ENCODE measurements around the gene UBE2E2.
"Not testable (repeated sequence)": the region's sequence is repeated elsewhere in the genome, so short reads cannot be mapped to it uniquely, and the experiment has no call there.

The UBE2E2 gene

DNA sequence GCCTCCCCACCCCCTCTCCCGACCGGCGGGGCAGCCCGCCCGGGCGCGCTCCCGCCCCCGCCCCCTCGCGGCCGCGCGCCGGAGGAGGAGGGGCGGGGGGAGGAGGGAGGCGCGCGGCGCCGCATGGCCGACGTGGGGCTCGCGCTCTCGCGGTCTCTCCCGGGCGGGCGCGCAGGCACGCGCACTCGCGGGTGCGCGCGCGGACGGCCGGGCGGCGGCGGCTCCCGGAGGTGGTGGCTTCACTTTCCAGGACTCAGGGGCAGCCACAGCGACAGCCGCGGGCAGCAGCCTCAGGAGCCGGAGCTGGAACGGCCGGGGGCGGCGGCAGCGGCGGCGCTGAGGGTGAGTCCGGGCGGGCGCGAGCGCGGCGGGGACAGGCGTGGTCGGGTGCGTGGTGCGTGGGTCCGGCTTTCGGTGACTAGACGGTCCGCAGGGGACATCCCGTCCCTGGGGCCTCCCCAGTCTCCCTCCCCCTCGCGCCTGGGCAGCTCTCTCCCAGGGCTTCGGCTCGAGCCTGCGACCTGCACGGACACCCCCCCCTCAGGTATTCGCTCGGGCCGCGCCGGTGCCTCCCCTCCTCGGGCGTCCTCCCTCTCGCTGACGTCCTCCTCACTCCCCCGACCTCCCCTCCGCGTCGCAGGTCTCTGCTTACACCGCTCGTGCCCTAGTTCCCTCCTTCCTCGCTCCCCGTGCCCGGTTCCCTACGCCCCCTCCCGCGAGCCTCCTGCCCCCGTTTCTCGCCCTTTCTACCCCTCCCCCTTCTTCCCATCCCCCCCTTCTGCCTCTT, at the start of gene UBE2E2:
UBE2E2 (plus strand) TSS at position 407 of the 787 bp plus-strand sequence.
- no peak for DNase-seq

DNA sequence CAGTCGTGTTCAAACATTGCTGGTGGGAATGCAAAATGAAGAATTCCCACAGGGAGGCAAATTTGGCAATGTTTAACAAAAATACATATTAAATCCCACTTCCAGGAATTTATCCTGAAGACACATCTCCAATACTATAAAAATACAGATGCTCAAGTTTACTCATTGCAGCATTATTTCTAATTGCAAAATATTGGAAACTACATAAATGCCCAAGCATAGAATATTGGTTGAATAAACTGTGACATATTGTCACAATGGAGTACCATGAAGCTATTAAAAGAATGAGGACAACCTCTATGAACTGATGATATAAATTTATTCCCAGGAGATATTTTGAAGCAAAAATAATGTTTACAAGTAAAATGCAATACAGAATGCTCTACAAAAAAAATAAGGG, 49.7 kb upstream of the UBE2E2 start:
- DNase-seq = no peak

DNA sequence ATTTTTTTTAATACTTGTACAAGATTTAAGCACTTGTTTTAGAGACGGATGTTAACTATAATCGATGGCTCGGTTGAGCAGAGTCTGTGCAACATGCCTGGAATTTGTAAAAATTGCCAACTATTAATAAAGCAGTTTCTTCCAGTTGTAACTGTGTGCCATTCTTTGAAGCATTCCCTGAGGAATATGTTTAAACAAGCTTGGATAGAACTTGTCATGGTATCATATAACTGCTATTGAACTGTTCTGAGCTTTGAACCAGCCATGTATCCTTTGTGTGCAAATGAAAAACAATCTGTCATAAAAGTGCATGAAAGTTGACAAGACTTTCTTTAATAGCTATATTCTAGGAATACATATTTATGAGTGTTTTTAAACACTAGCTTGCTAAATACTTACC, 45.8 kb upstream of the UBE2E2 start:
- DNase-seq = no peak

DNA sequence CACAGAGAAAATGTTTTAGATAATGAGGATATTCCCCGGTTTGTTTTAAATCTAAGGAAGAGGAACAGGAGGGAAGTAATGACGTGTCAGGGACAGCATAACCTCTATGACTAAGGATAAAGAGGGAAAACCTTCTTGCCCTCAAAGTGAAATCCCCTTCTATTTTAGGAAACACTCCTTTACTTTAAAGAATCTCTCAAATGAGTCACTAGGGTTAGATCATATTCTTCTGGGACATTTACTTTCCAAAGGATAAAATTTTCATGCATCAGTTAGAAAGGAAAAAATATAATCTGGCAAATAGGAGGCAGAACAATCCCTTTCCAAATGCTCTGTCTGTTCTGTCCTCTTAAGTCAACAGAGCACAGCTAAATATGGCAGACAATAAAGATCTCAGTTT, 43.2 kb upstream of the UBE2E2 start:
- DNase-seq = no peak

DNA sequence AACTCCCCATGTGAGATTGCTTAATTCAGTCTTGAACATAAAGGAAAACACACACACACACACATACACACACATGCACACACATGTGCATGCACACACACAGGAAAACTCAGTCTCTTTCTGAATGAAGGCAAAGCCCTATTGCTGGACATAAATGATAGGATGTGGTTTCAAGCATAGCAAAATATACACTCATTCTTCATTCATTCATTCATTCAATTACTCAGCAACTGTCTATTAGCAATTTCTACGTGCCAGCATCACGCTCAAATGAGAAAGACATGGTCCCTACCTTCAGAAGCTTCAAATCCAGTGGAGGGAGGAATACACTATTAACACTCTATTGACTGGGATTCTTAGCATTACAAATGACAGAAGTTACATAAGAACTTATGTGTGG, 41.8 kb upstream of the UBE2E2 start:
- no peak for DNase-seq

DNA sequence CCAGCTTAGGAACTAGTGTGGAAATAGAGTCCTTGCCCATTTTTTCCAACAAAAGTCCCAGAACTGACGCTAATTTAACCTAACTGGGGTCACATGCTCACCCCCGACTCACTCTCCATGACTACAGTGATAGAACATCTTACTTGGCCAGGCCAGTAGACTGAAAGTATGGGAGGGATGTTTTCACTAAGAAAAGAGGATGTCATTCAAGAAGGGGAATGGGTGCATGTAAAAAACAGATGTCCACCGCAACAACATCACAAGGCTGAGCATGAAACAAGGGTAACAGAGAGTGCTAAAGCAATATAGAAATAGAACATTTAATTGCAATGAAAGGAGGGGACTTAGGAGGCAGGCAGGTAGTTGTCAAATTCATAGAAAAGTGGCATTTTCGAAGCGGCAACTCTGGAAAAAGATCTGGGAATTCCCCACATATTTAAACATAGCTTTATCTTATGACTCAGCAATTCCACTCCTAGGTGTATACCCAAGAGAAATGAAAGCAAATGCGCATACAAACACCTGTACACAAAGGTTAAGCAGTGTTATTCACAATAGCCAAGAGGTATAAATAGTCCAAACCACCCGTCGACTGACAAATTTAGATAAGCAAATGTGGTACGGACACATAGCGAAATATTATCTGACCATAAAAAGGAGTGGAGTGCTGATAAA, 41.1 kb upstream of the UBE2E2 start:
- no peak for DNase-seq

DNA sequence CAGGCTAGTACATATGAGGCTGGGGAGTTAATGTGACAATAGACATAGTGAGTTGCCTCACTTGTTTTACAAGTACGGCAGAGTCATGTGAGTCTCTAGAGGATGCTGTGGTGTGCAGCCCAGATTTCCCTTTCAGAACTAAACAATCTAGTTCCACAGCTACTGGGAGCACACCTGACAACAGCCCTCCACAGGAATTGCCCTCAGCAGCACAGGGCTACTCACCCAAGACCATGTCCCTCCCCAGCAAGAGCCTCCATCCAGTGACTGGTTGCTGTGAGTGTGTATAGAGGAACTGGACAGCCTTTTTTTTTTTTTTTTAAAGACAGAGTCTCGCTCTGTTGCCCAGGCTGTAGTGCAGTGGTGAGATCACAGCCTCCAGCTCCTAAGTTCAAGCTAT, 40.2 kb upstream of the UBE2E2 start:
- no peak for DNase-seq

DNA sequence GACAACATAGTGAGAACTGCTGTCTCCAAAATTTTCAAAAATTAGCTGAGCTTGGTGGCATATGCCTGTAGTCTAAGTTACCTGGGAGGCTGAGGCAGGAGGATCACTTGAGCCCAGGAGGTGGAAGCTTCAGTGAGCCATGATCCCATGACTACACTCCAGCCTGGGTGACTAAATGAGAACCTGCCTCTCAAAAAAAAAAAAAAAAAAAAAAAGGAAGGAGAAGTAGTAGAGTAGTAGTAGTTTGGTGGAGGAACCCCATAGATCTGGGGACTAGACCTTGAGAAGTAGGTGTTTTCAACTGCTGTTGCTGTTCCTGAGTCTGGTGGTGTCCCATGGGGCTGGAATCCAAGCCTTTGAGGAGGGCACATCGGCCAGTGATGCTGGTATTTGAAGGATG, 38.4 kb upstream of the UBE2E2 start:
- no peak for DNase-seq

DNA sequence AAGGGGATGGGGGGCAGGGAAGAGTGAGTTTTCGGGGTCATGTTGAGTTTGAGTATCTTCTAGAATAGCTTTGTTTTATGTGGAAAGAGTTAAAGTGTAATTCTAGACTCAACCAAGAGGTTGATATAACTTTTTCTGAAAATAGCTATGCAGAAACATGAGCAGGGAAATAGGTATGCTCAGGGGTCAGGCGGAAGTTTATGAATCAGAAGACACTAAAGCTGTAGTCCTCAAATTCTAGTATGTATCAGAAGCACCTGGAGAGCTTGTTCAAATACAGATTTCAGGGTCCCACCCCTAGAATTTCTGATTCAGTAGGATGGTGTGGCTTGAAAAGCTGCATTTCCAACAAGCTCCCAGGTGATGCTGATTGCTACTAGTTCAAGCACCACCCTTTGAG, 37.6 kb upstream of the UBE2E2 start:
- no peak for DNase-seq

DNA sequence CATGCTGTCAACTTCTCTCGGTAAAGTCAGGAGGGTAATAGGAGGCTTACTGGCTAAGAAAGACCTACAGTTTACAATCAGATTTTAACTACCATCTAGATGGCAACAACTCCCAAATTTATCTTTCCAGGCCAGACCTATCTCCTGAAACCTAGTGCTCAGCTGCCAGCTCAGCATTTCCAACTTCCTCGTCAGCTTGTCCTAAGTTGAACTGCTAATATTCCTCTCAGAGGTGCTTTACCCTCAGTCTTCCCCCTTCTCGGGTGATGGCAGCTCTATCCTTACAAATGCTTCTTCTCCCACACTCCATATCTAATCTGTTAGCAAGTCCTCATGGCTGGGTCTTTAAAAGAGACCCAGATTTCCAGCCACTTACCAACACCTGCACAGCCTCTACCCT, 36.9 kb upstream of the UBE2E2 start:
- no peak for DNase-seq

DNA sequence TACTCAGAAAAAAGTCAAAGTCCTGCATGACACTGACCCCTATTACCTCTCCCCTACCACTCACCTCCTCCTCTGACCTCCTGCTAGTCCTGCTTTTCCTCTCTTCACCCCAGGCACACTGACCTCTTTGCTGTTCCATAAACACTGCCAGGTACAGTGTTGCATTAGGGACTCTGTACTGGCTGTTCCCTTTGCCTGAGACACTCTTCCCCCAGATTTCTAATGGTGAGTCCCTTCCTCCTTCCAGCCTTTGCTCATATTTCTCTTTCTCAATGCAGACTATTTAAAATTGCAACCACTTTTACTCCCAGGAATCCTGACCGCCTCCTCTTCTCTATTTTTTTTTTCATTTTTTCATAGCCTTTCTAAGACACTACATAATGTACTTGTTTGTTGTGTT, 36.3 kb upstream of the UBE2E2 start:
- no peak for DNase-seq

DNA sequence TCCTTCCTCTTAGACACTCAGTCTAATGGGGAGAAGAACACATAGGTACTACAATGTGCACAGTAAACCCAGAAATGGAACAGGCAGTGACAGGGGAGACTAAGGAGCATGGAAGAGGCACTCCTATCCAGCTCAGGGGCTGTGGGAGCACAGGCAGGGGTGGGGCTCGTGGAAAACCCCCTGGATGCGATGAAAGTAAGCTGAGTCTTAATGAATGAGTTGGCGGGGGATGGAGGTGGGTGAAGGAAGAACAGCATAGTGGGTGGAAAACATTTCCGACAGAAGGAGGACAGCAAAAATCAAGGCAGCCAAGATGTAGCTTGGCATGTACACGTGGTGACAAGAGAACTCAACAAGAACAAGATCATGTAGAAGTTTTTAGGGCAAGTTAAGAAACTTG, 33.6 kb upstream of the UBE2E2 start:
- DNase-seq = no peak

DNA sequence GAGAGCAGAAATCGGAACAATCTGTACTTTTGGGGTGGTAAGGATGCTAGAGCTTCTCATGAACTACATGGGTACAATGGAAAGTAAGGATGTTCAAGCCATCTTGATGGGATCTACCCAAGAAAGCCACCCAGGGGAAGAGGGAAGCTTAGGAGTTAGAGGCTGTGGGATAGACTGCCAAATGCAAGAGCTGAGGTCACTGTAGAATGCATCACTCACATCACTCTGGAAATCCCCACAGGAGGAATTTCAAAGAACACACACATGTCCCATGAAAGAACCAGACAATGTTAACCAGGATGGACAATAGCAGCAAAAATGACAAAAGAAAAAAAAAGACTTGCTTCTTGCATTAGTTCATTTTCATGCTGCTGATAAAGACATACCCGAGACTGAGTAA, 32.8 kb upstream of the UBE2E2 start:
- DNase-seq = no peak

DNA sequence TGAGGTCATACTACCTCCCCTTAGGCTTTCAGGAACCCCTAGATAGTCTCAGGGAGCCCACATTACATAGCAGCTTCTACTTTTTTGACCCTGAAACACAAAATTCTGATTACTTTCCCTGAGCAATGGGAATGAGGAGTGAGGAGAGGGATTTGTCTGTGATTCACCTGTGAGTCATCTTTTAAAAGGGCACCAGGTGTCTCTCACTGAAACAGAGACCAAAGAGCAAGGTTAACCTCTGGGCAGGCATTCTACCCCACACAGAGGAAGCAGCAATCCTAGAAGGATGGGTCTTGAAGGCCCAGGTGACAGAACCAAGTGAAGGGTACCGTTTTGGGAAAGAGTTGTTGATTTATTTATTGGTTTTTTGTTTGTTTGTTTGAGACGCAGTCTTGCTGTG, 31.1 kb upstream of the UBE2E2 start:
- DNase-seq = no peak

DNA sequence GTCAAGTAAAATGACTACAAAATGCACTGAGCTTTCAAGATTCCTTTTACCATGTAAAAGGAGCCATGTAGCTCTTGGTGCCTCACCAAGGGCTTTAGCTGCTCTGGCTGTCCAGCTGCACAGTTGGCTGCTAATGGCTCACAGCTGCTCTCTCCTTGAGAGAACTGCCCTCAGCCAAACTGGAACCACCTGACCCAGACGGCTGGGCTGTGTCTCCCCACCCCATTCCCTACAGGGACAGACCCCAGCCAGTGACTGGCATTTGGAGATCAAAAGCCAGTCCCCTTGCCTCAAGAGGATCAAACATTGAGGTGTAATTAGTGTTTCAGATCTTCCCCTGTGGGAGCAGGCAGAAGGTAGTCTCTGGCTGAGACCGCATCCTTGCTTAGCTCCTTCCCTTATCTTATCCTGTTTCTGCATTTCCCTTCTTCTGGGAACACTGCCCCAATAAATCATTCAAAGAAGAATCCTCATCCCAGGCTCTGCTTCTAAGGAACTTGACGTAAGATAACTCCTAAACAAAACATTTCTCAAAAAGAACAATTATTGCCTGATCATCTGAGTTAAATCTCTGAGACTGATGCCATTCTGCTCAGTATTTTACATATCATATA, 28.6 kb upstream of the UBE2E2 start:
- no peak for DNase-seq

DNA sequence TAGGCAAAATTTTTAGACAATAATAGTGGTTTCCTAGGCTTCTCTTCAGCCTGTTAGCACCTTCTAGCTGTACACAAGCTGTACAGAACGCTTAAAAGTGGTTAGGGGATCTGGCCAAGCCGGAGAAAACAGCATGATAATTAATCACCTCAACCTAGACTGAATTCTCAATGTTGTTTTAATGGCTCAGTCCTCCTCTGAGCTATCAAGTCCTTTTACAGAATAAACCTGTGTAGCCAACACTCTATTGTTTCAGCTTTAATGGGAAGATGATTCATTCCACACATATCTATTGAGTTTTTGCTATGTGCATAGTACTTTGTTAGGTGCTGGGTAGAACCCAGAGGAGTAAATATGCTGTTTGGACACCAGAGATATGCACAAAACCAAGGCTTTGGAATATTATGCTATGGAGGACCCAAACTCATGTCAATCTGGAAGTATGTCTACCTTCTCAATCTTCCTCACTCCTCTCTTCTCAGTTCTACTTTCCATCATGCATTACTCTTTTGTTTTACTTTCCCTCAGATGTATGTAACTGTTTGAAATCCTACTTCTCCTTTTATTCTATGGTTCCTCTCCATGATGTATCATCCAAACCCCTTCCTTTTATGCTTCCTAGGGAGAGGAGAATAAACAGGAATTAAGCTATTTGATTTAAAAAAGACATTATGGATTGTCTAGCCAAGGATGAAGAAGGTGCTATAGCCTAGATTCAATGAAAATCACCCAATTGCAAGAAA, 27.6 kb upstream of the UBE2E2 start:
- no peak for DNase-seq

DNA sequence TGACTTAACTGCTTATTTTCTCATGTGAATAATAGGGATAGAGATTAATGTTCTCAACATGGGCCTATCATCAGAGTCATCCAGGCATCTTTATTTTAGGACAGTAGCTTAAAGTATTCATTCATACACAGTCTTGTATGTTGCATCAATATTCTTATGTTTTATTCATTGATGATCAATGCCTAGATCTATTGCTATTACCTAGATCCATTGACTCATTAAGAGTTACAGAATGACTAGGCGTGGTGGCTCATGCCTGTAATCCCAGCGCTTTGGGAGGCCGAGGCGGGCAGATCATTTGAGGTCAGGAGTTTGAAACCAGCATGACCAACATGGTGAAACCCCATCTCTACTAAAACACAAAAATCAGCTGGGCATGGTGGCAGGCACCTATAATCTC, 26.3 kb upstream of the UBE2E2 start:
- not testable (repeated sequence) for DNase-seq

DNA sequence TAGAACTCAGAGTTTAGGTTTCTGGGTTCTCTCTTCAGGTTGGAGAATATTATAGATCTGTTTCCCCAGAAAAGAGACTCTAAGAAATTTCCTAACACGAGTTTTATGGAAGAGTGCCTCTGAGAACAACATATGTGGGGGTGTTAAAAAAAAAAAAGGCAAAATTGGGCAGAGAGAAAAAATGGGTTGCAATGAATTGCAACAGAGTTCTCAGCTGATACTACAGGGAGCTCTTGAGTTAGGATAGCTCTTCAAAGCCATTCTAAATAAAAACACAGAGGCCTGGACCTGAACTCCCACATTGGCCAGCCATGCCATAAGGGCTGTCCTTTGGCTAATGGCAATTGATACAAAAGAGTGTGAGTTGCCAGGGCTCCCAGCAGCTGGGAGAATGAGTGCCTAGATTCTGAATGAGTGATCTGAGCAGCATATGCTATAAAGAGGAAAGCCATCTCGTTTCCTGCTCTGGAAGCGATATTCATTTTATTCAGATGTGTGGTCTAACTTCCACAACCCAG, 20.1 kb upstream of the UBE2E2 start:
- no peak for DNase-seq

DNA sequence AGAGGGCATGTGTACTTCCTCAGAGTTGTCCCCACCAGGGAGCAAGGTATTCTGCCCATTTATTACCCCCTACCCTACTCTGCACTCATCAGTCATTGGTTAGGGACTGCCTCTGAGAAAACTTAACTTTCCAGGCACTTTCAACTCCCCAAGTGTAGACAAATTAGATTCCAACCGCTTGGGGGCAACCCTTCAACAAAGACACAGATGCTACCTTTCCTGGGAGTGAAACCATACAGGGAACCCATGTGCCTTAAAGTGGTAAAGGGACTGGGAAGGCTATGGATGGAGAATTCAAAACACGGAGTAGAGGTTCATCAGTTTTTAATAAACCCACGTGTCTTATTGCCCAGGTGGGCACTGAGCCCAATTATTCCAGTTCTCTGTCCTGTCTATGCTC, 19.4 kb upstream of the UBE2E2 start:
- DNase-seq = no peak

DNA sequence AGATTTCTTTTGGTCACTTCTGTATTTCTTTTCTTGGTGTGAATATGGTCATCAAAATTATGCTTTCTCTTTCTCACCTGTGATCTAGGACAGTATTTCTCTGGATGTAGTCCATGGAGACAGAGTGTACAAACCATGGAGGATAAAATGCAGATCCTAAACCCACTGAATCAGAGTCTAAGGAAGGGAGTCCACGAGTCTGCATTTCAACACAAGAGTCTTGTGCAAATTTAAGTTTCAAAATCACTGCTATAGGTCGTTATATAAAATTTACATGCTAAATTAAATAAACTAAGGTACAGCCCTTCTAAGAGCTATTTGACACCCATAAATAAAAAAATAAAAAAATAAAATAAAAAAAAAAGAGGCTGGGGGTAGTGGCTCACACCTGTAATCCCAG, 17.3 kb upstream of the UBE2E2 start:
- DNase-seq = no peak

DNA sequence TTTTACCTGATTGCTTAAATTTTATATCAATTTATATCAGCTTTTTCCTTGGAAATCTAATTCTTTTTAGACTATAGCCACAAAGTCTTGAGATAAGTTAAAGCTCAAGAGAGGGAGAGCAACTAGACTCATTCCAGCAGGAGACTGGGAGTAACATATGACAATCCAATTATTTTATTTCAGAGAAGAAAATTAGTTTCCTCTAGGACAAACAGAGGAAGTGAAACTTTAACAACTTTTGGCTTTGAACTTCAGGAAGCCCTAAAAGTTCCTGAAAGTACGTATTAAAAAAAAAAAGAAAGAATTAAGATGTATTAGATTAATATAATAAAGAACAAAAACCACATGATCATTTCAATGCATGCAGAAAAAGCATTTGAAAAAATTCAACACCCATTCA, 13.9 kb upstream of the UBE2E2 start:
- no peak for DNase-seq

DNA sequence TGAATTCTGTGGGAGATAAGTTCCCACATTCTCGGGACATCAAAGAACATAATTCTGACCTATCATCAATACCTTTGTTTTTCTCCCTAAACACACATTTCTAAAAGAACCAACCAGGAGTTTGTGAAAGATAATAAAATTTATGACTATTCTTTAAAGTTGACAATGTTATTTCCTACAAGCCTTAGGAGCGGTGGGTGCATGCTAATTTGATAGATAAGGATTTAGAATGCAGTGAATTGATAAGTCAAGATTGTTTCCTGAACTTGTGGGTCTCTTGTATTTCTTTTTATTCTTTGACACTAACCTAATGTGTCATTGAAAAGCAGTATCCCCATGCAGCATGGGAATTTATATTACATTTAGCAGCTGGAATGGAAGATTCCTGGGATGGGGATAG, 10.3 kb upstream of the UBE2E2 start:
- DNase-seq = no peak

DNA sequence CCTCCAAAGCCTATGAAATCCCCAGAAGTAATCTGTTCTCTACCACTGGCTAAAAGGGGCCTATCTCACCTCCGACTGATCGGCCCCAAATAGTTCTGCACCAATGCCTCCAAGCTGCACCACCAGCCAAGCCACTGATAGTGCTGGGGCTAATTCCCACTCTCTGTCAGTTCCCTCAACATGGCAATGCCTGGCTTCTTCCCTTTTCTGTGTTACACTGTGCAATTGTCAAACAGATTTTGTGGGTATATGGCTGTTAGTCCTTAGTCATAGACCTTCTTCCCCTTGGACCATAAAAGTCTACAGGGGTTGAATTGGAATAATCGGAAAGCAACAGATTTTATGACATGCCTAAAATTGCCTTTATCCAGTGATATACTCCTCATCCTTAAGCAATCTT, 9.3 kb upstream of the UBE2E2 start:
- no peak for DNase-seq

DNA sequence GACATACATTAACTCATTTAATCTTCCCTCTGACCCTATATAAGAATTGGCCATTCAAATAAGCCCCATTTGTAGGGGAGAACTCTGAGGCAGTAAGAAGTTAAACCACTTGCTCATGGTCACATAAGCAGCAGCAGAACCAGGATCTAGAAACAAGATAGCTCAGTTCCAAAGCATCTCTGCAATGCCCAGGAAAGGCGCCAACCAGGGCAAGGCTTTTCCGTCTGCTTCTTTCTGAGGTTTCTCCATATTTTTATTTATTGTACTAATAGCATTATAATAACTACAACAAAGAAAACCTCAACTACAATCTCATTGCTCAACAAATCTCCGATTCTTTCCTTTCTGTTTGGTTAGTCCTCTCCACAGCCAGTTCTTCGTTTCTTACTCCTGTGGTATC, 4.3 kb upstream of the UBE2E2 start:
- DNase-seq = no peak
